ENCODE data around the gene EFCAB7. TPM values are rescaled to one million over a fixed set of nuclear protein-coding genes. Genes with fewer than 3 reads are reported as not detected.

Gene EFCAB7
- total and polyA plus RNA-seq, 2 of the 4 experiments (the other 2 are of a cell fraction), result 2.3 TPM

DNA sequence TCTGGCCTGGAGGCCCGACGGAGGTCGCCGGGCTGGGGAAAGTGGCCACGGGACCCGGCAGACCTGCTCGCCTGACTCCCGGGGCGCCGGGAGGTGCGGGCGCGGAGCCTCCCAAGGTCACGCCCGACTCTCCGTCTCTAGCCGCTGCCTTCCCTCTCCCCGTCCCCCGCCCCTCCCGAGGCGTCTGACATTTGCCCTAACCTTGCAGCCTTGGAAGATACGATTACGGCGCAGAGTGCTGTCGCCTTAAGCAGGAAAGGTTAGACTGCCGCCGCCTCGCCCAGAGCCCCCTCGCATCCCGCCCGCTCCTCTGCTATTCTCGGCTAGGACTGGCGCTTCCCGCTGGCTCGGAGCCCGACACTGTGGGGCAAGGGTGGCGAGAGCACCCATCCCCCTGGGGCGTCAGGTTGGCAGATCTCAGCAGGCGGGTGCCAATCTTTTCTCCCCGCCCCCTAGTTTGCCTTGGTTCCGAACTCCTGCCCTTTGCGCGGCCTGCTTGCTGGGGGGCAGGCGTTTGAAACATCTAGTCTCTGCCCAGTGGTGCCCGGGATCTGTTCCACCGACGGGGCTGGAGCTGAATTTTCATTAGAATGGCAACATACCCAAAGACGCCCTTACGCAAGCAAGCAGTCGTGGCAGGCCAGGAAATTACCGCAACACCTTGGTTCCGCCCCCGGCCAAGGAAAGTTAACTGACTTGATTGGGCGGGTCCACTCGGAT is 70.7 kb downstream of the EFCAB7 start:
- Histone ChIP-seq H4K20me1 (ENCODE audit: insufficient read depth, low read length) (peaks cover 5% of the 10 kb centered on the region; the same call in 1 of the 2 replicates), H3K4me3 (ENCODE audit: insufficient read depth, low read depth, low read length) (peak overlapping the region; percentile 85), H3K27ac (ENCODE audit: insufficient read depth, low read length) (peak overlapping the region; percentile 95), H2BK20ac (ENCODE audit: low read depth, low read length) (no peak overlapping the region), H3K4me2 (ENCODE audit: low read depth, low read length) (peak overlapping the region; percentile 90), H3K27me3 (ENCODE audit: control insufficient read depth, insufficient read depth, low read length) (no peaks in the 10 kb centered on the region), H2BK120ac (ENCODE audit: low read depth, low read length) (peak overlapping the region; percentile 69), H4K91ac (ENCODE audit: insufficient read depth, low read depth, low read length) (peak overlapping the region; percentile 98; the same call in 1 of the 2 replicates), H3K4ac (ENCODE audit: low read depth, low read length) (peak overlapping the region; percentile 96), H3K18ac (ENCODE audit: low read depth, low read length) (peak overlapping the region; percentile 72), H3K9ac (ENCODE audit: low read depth, low read length) (peak overlapping the region; percentile 93), H3K79me1 (ENCODE audit: low read depth in 1 of 2, low read length in 2 of 2) (peaks cover 25 to 28% of the 10 kb centered on the region in 2 experiments), H2BK15ac (ENCODE audit: low read depth, low read length) (0 out of 3 replicates have a peak overlapping the region, but pooled peaks have one; percentile 48), H2AK5ac (ENCODE audit: low read depth, low read length) (peak overlapping the region; percentile 77), H3K9me3 (ENCODE audit: control insufficient read depth, insufficient read depth, low read length) (no peaks in the 10 kb centered on the region), H3K36me3 (ENCODE audit: control insufficient read depth, insufficient read depth, low read length) (no peaks in the 10 kb centered on the region; the same call in 1 of the 2 replicates), H3K23ac (ENCODE audit: low read depth, low read length) (peak overlapping the region; percentile 76; the same call in 1 of the 2 replicates), H4K8ac (ENCODE audit: low read depth in 2 of 2, low read length in 2 of 2) (peak overlapping the region; percentile 41 to 97; a peak in 3 of 4 replicates), H3K9me1 (ENCODE audit: insufficient read depth, low read length) (peaks cover 4% of the 10 kb centered on the region), H3K14ac (replicated peaks; ENCODE audit: low read depth, low read length) (peak overlapping the region; percentile 10), H2AK9ac (replicated peaks; ENCODE audit: low read depth, low read length, poor library complexity) (peak overlapping the region; percentile 96), H3K4me1 (ENCODE audit: control insufficient read depth, insufficient read depth, low read length) (peaks cover 4% of the 10 kb centered on the region), H3K56ac (ENCODE audit: extremely low read depth, insufficient read depth, low read length) (peak overlapping the region; percentile 44), H4K5ac (ENCODE audit: low read depth, low read length) (peak overlapping the region; percentile 93), H2AFZ (replicated peaks; ENCODE audit: low read length, poor library complexity) (peak overlapping the region; percentile 99), H2BK5ac (ENCODE audit: low read depth, low read length, poor library complexity, severe bottlenecking) (peak overlapping the region; percentile 72)
- 3% methylated on average over 24 of the region's 55 CpGs; no CpG with 5 or more reads in 1 of the 2 experiments for WGBS, 2 experiments (ENCODE audit: extremely low coverage in 2 of 2, insufficient read length in 1 of 2)
- ATAC-seq (ENCODE audit: low read depth) (peak; percentile 46), DNase-seq (peak; percentile 33)
- in situ Hi-C loops (cut with MboI; ENCODE audit: low sequenced_read_pairs) (no loop called here), intact Hi-C loops (cut with micrococcal nuclease) (no loop called here), dilution Hi-C loops (cut with HindIII; ENCODE audit: low sequenced_read_pairs, unreplicated experiment) (no loop called here)
- ChIA-PET POLR2A (ENCODE audit: unreplicated experiment) (no interaction called here), CTCF (no interaction called here)
- TF ChIP-seq CEBPB (IDR thresholded peaks at IDR 0.05; ENCODE audit: low read depth, low read length), result peak; percentile 58
- no peak for TF ChIP-seq SMC3 (IDR thresholded peaks at IDR 0.05; ENCODE audit: low read depth, low read length)
- no TSS peak for BruUV-seq (replicated peaks)

Data from IMR-90 (cell line).